NCI-H1105 treated with DMSO at 0.1 percent for 48 hours (cell line): ENCODE measurements around the gene DPY19L2.
"Not testable (repeated sequence)": the region's sequence is repeated elsewhere in the genome, so short reads cannot be mapped to it uniquely, and the experiment has no call there.

Source experiments
- DNase-seq: peaks from one replicate; lab custom pipeline; 2025; lab: John Stamatoyannopoulos, UW

DPY19L2 gene

DNA sequence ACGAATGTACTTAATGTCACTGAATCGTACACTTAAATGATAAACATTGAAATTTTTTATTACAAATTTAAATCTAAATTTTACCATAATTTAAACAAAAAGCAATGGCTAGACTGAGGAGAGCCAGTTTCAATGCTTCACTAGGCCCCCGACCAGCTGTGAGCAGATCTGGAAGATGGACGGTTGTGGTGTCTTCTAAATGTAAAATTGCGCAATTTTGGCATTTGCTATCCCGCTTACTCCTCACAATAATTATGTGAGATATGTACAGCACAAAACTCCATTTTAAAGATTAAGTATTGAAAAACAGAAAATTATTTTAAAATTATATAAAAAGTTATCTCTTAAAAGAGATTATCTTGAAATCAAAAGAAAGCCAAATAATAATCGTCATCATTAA, 5.3 kb downstream of the DPY19L2 start:
- DNase-seq = not testable (repeated sequence)

DNA sequence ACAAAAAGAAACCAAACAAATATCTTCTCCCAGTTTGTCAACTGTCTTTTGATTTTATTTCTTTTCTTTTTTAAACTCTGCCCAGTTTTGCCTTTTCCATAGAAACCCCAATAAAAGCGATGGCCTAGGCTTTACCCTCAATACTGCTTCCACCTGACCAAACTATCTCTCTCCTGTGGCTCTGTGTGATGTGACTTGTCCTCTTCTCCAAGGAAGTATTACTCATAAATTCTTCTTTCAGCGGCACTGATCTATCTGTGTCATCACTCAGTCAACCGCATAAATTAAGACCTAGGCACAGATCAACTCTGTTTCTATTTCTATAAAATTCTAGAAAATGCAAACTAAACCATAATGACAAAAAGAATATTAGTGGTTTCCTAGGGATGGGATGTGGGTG, 9.8 kb downstream of the DPY19L2 start:
- DNase-seq = not testable (repeated sequence)

DNA sequence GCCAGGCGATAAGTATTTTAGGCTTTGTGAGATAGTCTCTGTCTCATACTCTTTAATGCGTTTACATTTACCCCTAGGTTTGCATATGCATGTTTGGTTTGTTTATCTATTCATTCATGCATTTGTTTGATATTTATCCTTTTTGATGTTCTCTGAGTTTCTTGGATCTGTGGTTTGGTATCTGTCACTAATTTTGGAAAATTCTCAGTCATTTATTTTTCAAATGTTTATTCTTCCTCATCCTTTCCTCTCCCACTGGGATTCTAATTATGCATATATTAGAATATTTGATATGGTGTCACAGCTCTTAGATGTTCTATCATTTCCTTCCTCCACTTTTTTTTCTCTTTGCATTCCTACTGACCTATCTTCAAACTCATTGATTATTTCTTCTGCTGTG, 11.9 kb downstream of the DPY19L2 start:
- DNase-seq = not testable (repeated sequence)

DNA sequence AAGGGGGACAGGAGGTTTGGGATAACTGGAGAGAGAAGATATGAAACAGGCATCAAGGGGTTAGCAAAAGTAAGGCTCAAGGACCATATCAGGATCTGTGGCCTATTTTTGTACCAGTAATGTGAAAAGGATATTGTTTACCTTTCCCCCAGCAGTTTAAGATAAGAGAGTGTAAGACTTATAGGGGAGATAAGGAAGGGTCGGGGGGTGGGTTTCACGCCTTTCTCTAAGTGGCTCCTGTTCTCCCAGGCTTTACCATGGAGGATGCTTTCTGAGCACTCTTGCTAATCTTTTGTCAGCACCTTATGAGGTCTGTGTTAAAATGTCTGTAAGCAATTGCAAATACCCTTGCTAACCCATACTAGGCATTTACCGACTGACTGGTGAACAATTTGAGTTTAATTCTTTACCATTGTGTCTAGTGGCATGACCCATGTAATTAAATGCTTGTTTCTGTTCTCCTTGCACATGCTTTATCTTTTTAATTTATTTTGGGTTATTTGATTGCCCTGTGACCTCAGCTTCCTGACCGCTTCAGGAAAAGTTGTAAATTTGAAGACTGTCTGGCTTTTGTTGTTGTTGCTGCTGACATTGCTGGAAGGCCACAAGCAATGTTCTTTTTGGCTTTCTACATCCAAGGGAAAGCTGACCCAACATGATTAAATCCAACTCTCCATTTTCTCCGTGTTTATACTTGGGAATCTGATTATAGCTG, 12.6 kb downstream of the DPY19L2 start:
- not testable (repeated sequence) for DNase-seq

DNA sequence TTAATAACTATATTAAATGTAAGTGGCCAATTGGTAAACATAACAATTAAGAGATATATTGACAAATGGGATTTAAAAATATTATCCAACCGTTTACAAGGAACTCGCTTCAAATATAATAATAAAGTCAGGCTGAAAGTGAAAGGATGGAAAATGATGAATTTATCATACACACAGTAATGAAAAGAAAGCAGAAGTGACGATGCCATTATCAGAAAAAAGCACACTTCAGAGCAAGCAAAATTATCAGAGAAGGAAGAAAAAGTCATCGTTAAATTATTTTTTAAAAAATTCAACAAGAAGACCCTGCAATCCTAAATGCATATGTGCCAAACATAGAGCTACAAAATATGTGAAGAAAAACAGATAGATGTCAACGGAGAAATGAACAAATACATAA, 13.8 kb downstream of the DPY19L2 start:
- not testable (repeated sequence) for DNase-seq

DNA sequence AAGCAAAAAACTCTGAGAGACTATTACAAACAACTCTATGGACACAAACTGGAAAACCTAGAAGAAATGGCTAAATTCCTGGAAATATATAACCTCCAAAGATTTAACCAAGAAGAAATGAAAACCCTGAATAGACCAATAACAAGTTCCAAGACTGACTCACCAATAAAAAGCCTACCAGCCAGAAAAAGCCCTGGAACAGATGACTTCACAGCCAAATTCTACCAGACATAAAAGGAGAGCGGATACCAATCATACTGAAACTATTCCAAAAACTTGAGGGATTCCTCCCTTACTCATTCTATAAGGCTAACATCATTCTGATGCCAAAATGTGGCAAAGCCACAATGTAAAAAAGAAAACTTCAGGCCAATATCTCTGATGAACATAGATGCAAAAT, 18.8 kb downstream of the DPY19L2 start:
- not testable (repeated sequence) for DNase-seq

DNA sequence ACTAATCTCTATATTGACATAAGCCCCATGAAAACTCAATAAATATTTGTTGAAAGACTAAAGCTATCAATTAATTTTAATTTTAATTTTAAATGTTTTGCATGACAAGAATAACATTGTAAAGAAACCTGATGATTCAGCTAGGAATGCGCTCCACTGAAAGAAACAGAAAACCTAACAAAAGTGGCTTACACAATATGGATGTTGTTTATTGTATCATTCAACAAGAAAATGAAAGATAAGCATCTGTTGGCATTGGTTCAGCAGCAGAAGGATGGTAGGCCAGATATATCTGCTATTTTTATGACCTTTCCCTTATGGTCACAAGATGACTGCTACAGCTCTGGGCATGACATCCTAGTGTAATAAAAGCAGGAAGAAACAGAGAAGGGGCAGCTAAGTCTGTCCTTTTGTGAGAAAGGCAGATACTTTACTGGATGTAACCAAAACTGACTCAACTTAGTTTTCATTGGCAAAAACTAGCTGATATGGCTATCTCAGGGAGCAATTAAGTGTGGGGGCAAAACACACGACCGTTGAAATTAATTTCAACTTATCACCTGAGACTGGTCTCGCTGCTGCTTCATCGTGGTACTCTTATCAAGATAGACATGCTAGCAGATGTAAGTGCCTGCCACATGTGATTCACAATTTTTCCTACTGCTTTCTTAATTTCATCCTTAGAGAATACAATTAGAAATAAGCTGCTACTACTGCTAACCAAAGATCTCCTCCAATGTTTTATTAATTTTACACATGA, 24.7 kb downstream of the DPY19L2 start:
- DNase-seq = peak; percentile 72

DNA sequence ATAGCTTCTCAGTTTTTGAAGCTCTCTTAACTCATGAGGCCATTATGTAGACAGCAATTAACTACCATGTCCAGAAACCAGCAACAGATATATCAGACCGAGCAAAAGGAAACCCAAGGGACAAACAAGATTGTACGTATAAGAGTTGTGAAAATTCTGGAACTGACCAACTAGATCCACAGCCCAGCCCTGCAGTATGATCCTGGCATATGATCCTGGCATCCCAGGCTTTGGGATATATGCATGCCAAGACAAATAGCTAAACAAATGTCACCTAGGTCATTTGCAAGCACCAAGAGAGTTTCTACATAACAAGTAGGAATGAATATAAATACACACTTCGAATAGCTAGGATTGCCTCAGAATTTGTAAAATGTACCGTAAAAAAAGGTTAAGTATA, 44.0 kb downstream of the DPY19L2 start:
- DNase-seq = not testable (repeated sequence)

DNA sequence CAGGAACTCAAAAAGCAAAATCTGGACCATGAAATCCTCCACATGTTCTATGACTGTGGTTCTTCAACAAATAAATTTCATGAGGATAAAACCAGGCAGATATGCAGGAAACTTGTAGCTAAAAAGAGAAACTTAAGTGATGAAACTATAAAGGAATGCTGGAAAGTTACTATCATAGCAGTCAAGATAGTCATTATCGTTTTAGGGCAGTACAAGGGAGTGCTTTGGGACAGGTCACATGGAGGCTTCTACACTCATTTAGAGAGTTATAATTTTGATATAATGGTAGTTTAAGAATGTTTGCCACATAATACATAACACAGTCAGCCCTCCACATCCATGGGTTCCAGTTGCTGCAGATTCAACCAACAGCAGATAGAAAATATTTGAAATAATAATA, 52.7 kb downstream of the DPY19L2 start:
- not testable (repeated sequence) for DNase-seq

DNA sequence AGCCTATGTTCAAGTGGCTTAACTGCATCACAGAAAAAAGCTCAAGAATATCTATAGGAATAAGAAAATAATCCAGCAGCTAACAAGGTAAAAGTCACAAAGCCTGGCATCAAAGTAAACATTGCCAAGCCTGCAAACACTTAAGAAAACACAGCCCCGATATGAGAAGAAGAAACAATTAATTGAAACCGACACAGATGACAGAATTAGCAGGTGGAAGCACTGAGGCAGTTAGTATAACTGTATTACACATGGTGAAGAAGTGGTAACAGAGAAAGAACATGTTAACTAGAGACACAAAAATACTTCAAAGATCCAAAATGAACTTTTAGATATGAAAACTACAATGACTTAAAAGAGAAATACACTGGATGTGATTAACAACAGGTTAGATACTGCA, 57.0 kb downstream of the DPY19L2 start:
- not testable (repeated sequence) for DNase-seq

DNA sequence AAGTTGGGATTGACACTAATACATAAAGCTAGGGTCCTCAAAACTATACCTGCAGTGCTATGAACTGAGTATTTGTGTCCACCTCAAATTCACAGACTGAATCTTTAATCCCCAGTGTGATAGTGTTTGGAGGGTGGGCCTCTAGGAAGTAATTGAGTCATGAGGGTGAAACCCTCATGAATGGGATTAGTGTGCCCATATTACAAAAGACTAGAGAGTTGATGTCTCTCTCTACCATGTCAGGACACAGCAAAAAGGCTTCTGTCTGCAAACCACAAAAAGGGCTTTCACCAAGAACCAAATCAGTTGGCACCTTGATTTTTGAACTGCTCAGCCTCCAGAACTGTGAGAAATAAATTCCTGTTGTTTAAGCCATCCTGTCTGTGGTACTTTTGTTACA, 59.0 kb downstream of the DPY19L2 start:
- DNase-seq = not testable (repeated sequence)

DNA sequence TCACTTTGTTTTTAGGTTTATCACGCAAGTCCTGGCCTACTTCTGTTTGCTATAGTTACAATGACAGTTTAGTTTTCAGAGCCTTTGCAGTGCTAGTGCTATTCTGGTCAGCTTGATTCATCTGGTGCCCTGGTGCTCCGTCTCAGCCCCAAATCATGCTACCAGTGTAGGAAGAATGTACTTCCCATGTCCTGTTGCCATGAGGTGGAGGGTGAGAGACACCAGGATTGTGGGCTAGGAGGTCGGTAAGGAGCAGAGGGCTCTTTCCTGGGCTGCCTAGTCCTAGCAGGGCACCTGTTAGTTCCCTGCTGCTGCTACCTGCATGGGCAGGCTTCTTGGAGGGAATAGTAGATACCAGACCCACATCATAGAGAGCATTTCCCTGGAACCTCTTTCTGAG, 63.3 kb downstream of the DPY19L2 start:
- not testable (repeated sequence) for DNase-seq

DNA sequence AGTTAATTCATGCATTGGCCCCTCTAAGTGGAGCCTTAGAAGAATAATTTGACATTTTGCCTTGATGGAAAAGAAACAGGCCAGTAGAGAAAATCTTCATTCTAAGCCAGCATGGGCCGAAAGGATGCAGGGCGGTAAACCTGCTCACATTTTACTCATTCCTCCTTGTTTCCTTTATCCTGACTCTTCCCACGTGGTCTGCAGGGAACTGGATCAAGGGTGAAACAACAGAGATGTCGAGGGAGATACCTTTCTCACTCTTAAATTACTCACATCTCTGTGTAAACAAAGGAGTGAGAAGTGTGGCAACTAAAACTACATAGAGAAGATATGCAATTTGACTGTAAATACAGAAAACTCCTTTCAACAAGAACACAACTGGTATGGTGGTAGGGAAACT, 73.5 kb downstream of the DPY19L2 start:
- DNase-seq = not testable (repeated sequence)

DNA sequence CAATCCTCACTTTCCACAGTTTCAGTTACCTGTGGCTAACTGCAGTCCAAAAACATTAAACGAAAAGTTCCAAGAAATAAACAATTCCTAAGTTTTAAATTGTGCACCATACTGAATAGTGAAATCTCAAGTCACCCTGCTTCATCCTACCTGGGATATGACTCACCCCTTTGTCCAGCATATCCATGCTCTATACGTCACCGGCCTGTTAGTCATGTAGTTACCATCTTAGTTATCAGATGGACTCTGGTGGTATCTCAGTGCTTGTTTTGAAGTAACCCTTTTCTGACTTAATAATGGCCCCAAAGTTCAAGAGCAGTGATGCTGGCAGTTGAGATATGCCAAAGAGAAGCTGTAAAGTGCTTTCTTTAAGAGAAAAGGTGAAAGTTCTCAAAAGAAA, 83.9 kb downstream of the DPY19L2 start:
- not testable (repeated sequence) for DNase-seq

DNA sequence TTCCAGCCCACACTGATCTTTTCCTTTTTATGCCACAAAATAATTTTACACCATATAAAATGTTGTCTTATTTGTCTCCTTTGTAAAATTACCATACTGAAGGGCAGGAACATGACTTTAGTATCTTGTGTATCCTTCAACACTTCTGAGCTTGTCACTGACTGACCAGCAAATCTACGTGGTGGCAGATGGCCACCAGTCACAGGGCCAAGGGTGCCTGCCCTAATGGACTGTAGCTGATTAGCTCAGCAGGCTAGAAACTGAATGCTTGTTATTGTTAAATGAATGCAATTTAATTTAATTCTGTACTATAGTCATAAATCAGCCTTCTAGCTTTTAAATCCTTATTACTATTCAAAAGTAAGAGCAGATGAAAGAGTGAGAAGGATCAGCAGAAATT, 85.0 kb downstream of the DPY19L2 start:
- DNase-seq = not testable (repeated sequence)

DNA sequence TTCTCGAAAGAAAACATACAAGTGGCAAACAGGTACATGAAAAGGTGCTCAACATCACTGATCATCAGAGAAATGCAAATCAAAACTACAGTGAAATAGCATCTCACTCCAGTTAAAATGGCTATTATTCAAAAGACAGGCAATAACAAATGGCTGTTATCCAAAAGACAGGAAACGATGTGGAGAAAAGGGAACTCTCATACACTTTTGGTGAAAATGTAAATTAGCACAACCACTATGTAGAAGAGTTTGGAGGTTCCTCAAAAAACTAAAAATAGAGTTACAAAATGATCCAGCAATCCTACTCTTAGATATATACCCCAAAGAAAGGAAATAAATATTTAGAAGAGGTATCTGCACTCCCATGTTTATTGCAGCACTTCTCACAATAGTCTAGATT, 90.7 kb downstream of the DPY19L2 start:
- DNase-seq = not testable (repeated sequence)

DNA sequence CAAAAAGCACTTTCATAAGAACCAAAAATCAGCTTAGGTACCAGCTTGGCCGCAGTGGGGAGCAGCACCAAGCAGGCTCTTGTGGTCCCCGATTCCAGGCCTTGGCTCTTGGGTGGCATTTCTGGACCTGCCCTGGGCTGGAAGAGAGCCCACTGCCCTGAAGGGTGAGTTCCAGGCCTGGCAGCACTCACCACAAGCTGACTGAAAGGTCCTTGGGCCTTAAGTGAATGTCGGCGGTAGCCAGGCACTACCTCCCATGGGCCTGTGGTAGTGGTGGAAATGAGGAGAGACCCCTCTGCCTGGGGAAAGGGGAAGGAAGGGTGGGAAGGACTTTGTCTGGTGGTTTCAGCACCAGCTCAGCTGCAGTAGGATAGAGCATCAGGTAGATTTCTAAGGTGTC, 96.3 kb downstream of the DPY19L2 start:
- not testable (repeated sequence) for DNase-seq

DNA sequence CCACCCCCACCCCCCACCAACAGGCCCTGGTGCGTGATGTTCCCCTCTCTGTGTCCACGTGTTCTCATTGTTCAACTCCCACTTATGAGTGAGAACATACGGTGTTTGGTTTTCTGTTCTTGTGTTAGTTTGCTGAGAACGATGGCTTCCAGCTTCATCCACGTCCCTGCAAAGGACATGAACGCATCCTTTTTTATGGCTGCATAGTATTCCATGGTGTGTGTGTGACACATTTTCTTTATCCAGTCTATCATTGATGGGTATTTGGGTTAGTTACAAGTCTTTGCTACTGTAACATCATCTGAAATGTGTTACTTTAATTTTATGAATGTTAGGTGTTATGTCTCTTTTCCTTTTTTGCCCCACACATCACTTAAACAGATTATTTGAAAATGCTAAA, 109.8 kb downstream of the DPY19L2 start:
- not testable (repeated sequence) for DNase-seq

DNA sequence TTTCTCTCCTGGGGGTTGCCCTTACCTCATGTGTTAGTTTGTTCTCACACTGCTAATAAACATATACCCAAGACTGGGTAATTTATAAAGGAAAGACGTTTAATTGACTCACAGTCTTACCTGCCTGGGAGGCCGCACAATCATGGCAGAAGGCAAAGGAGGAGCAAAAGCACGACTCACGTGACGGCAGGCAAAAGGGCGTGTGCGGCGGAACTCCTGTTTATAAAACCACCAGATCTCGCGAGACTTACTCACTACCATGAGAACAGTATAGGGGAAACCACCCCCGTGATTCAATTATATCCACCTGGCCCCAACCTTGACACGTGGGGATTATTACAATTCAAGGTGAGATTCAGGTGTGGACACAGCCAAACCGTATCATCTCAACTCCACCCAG, 116.9 kb downstream of the DPY19L2 start:
- DNase-seq = not testable (repeated sequence)

DNA sequence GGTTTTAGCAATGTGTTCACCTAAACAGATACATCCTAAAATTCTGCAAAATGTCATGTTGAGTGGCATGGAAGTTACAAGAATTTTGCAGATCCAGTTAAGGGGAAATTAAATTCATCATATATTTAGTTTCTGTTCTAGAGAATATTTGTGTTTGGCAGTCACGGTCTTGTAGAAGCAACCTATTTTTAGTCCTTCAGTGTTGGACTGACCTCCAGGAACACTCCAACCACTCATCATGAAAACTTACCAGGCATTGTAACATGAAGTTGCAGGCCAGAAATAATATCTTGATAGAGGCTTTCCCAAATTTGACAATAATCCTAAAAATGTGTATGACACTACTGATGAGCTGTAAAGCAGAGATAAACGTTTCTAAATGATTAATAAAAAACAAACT, 119.3 kb downstream of the DPY19L2 start:
- not testable (repeated sequence) for DNase-seq

DNA sequence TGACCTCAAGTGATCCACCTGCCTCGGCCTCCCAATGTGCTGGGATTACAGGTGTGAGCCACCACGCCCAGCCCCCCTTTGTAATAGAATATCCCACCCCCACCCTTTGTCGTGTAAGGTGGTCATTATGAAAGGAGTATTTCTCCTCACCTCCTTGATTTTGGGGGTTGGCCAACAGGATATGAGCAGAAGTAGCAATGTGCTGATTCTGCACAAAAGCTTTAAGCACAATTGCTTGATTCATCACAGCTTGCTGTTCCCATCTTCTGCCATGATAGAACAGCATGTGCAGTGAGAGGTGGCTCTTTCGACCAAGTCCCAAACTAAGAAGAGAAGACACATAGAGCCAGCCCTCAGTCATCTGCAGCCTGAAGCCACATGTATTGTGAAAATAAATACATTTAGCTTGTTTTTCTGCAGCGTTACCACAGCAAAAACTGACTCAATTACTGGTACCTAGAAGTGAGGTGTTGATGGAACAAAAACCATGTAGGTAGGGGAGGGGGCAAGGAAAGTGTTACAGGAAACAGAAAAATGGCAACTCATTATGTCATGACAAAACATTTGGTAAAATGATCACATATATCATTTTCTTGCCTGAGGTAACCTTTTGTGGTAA, 122.9 kb downstream of the DPY19L2 start:
- not testable (repeated sequence) for DNase-seq

DNA sequence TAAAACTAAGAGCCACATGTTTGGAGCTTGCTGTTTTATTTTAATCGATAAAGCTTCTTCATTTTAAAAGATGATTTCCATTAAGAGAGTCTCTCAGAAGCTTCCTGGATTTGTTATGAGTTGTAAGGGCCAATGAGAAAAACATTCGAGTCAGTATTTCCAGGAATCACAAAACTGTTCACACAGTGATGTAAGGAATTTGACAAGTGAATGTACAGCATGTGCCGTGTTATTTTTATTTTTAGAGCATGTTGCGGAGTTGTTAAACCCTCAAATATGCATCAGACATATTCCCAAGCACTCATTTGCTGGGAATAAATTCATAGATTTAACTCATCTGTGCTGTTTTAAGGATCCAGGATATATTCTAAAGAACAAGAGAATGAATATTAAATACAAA, 129.6 kb downstream of the DPY19L2 start:
- not testable (repeated sequence) for DNase-seq

DNA sequence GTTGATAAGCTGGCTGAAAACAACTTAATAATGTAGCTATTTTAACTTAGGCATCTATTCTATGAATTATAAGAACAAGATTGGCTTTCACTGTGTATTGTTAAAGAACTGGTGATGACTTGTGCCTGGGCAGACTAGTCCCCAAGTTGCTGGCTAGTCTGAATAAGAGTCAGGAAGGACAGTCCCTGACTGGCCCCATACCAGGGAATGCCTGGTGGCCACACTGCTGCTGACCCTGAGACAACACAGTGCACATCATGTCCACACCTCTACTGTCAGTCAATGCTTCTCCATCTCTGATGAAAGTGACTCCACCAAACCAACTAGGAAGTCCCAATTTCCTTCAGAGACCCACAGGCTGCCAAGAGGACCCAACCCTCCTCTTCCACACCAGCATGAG, 130.5 kb downstream of the DPY19L2 start:
- not testable (repeated sequence) for DNase-seq
